SK-N-SH treated with all-trans-retinoic acid at 6 μM for 48 hours (cell line): Measurements from ENCODE around the gene LCNL1.

Source experiments
- CSDC2 ChIP-seq: fragments of 250-450 bp; sonication (Bioruptor Pico); IDR thresholded peaks from 2 replicates; pipeline ENCODE4 v1.5.0; 2020; ENCODE audit warnings: mild to moderate bottlenecking, moderate library complexity
- ESRRG ChIP-seq: fragments of 250-450 bp; sonication (Bioruptor Pico); IDR thresholded peaks from 2 replicates; pipeline ENCODE4 v1.6.1; 2021; ENCODE audit warnings: mild to moderate bottlenecking
- GLIS3 ChIP-seq: fragments of 250-450 bp; sonication (Bioruptor Pico); IDR thresholded peaks from 2 replicates; pipeline ENCODE4 v1.5.0; 2020; ENCODE audit warnings: mild to moderate bottlenecking, moderate library complexity
- OSR1 ChIP-seq: fragments of 250-450 bp; sonication (Bioruptor Pico); IDR thresholded peaks from 2 replicates; pipeline ENCODE4 v1.8.0; 2022; ENCODE audit warnings: moderate library complexity, mild to moderate bottlenecking, inconsistent platforms
- RARB ChIP-seq: fragments of 250-450 bp; sonication (Bioruptor Pico); IDR thresholded peaks from 2 replicates; pipeline ENCODE4 v1.8.0; 2021; ENCODE audit warnings: mild to moderate bottlenecking, moderate library complexity
- ZFP3 ChIP-seq: fragments of 250-450 bp; sonication (Bioruptor Pico); IDR thresholded peaks from 2 replicates; pipeline ENCODE4 v1.5.0; 2020; ENCODE audit warnings: mild to moderate bottlenecking, moderate library complexity
- ZNF565 ChIP-seq: fragments of 450-650 bp; formaldehyde crosslinking; conservative IDR thresholded peaks from 2 replicates; pipeline ENCODE4 v1.5.0; 2020; ENCODE audit warnings: low read depth, mild to moderate bottlenecking, moderate library complexity
- TF ChIP-seq, protein P1 (sequence below): fragments of 250-450 bp; sonication (Bioruptor Pico); IDR thresholded peaks from 2 replicates; pipeline ENCODE4 v1.8.0; 2020; ENCODE audit warnings: mild to moderate bottlenecking, moderate library complexity, borderline replicate concordance
- TF ChIP-seq, protein P2 (sequence below): fragments of 250-450 bp; sonication (Bioruptor Pico); IDR thresholded peaks from 2 replicates; pipeline ENCODE4 v1.5.1; 2021; ENCODE audit warnings: mild to moderate bottlenecking, moderate library complexity

DNA sequence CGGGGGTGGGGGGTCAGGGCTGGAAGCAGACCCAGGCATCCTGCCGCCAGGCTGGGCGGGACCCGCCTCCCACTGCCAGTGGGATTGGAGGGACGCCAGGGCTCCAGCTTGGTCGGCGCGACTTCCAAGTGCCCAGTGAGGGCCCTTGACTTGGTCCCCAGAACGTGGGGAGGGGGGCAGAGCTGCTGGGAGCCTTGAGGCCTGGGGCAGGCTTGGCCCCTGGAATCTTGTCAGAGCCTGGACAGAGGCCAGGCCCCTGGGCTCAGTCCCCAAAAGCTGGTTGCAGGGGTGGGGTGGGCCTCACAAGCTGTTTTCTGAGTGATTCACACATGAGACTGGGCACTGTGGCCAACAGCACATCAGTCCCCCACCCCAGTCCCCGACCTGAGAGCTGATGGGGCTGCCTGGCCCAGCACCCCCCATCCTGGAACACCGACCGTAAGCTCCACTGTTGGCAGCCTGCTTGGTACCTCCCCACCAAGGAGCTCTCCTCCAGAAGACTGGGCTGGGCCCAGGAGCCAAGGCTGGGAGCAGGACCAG, 13.0 kb downstream of the LCNL1 start:
- TF ChIP-seq RARB (CRISPR knock-in tag) (no peak), ESRRG (CRISPR knock-in tag) (no peak), CSDC2 (CRISPR knock-in tag) (no peak), ZFP3 (CRISPR knock-in tag) (no peak), ZNF565 (CRISPR knock-in tag) (no peak), OSR1 (CRISPR knock-in tag) (no peak), GLIS3 (CRISPR knock-in tag) (no peak)
- TF ChIP-seq, protein P1, sequence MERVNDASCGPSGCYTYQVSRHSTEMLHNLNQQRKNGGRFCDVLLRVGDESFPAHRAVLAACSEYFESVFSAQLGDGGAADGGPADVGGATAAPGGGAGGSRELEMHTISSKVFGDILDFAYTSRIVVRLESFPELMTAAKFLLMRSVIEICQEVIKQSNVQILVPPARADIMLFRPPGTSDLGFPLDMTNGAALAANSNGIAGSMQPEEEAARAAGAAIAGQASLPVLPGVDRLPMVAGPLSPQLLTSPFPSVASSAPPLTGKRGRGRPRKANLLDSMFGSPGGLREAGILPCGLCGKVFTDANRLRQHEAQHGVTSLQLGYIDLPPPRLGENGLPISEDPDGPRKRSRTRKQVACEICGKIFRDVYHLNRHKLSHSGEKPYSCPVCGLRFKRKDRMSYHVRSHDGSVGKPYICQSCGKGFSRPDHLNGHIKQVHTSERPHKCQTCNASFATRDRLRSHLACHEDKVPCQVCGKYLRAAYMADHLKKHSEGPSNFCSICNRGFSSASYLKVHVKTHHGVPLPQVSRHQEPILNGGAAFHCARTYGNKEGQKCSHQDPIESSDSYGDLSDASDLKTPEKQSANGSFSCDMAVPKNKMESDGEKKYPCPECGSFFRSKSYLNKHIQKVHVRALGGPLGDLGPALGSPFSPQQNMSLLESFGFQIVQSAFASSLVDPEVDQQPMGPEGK: no peak
- TF ChIP-seq, protein P2, sequence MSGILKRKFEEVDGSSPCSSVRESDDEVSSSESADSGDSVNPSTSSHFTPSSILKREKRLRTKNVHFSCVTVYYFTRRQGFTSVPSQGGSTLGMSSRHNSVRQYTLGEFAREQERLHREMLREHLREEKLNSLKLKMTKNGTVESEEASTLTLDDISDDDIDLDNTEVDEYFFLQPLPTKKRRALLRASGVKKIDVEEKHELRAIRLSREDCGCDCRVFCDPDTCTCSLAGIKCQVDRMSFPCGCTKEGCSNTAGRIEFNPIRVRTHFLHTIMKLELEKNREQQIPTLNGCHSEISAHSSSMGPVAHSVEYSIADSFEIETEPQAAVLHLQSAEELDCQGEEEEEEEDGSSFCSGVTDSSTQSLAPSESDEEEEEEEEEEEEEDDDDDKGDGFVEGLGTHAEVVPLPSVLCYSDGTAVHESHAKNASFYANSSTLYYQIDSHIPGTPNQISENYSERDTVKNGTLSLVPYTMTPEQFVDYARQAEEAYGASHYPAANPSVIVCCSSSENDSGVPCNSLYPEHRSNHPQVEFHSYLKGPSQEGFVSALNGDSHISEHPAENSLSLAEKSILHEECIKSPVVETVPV: no peak
